IMR-90 (cell line): ENCODE measurements around the gene CELA3A. TPM values are rescaled to one million over a fixed set of nuclear protein-coding genes. Genes with fewer than 3 reads are reported as not detected.

Experiments
- ATAC-seq: fragments of 200-7000 bp; cut with Tn5 transposase; 2 replicates; pipeline ENCODE4 v1.9.1; 2020; ENCODE audit warnings: low read depth, mild to moderate bottlenecking, moderate library complexity
- BruUV-seq: library from RNA; stranded (reverse); fragments of 400-500 nt; replicated peaks from 2 replicates; lab custom pipeline; 2021; lab: Mats Ljungman, UMichigan
- CTCF ChIA-PET: fragments of 300-600 bp; formaldehyde crosslinking; extraction: SDS; loops from one replicate; lab custom pipeline; 2021; ENCODE audit warnings: antibody characterized with exemption; lab: Yijun Ruan, JAX
- POLR2A ChIA-PET: fragments of 300-600 bp; sonication (Branson Sonifier 250); formaldehyde crosslinking; loops from one replicate; lab custom pipeline; 2022; ENCODE audit warnings: antibody characterized with exemption; ENCODE audit not compliant: unreplicated experiment; lab: Charles Lee
- DNase-seq: peaks from one replicate; pipeline ENCODE4 v3.0.0; 2013
- H2AFZ ChIP-seq: replicated peaks from 2 replicates; pipeline ENCODE3; 2013; ENCODE audit warnings: low read length, mild to moderate bottlenecking; ENCODE audit not compliant: poor library complexity
- H2AK5ac ChIP-seq: 2 replicates; pipeline ENCODE4 v1.6.1; 2013; ENCODE audit warnings: low read depth, low read length, inconsistent platforms
- H2AK9ac ChIP-seq: replicated peaks from 2 replicates; pipeline ENCODE3; 2013; ENCODE audit warnings: mild to moderate bottlenecking, low read depth, low read length, moderate library complexity; ENCODE audit not compliant: poor library complexity
- H2BK120ac ChIP-seq: 2 replicates; pipeline ENCODE4 v1.6.1; 2013; ENCODE audit warnings: low read depth, low read length, inconsistent platforms
- H2BK15ac ChIP-seq: 3 replicates; pipeline ENCODE4 v1.6.1; 2013; ENCODE audit warnings: low read depth, low read length, inconsistent platforms
- H2BK20ac ChIP-seq: 2 replicates; pipeline ENCODE4 v1.6.1; 2013; ENCODE audit warnings: low read depth, mild to moderate bottlenecking, inconsistent platforms, low read length, moderate library complexity
- H2BK5ac ChIP-seq: 2 replicates; pipeline ENCODE4 v1.6.1; 2013; ENCODE audit warnings: mild to moderate bottlenecking, low read depth, low read length, inconsistent platforms; ENCODE audit not compliant: poor library complexity, severe bottlenecking
- H3K14ac ChIP-seq: replicated peaks from 2 replicates; pipeline ENCODE4 v1.6.1; 2013; ENCODE audit warnings: low read depth, low read length, inconsistent platforms
- H3K18ac ChIP-seq: 2 replicates; pipeline ENCODE4 v1.6.1; 2013; ENCODE audit warnings: low read depth, low read length, control low read depth
- H3K23ac ChIP-seq: 2 replicates; pipeline ENCODE4 v1.6.1; 2013; ENCODE audit warnings: low read depth, low read length, inconsistent platforms
- H3K27ac ChIP-seq: 2 replicates; pipeline ENCODE4 v1.5.1; 2013; ENCODE audit warnings: mild to moderate bottlenecking, control low read depth, low read length; ENCODE audit not compliant: insufficient read depth
- H3K27me3 ChIP-seq: 2 replicates; pipeline ENCODE4 v1.6.1; 2013; ENCODE audit warnings: low read length; ENCODE audit not compliant: control insufficient read depth, insufficient read depth
- H3K36me3 ChIP-seq: 2 replicates; pipeline ENCODE4 v1.6.1; 2013; ENCODE audit warnings: low read length, mixed read lengths; ENCODE audit not compliant: control insufficient read depth, insufficient read depth
- H3K4ac ChIP-seq: 2 replicates; pipeline ENCODE4 v1.6.1; 2013; ENCODE audit warnings: low read depth, low read length, inconsistent platforms
- H3K4me1 ChIP-seq: 2 replicates; pipeline ENCODE4 v1.6.1; 2013; ENCODE audit warnings: low read length, mixed read lengths; ENCODE audit not compliant: control insufficient read depth, insufficient read depth
- H3K4me2 ChIP-seq: 2 replicates; pipeline ENCODE4 v1.6.1; 2013; ENCODE audit warnings: low read depth, mild to moderate bottlenecking, control low read depth, low read length, moderate library complexity
- H3K4me3 ChIP-seq: 2 replicates; pipeline ENCODE4 v1.5.1; 2013; ENCODE audit warnings: low read depth, mild to moderate bottlenecking, control low read depth, low read length, moderate library complexity; ENCODE audit not compliant: insufficient read depth
- H3K56ac ChIP-seq: 2 replicates; pipeline ENCODE4 v1.6.1; 2013; ENCODE audit warnings: low read length, inconsistent platforms; ENCODE audit not compliant: insufficient read depth; ENCODE audit errors: extremely low read depth
- H3K79me1 ChIP-seq, 2 experiments: 2 replicates each; pipeline ENCODE4 v1.6.1; 2013; ENCODE audit warnings: low read length in 2 of 2, inconsistent platforms in 1 of 2, low read depth in 1 of 2
- H3K9ac ChIP-seq: 2 replicates; pipeline ENCODE4 v1.6.1; 2013; ENCODE audit warnings: low read depth, low read length, control low read depth
- H3K9me1 ChIP-seq: 2 replicates; pipeline ENCODE4 v1.6.1; 2013; ENCODE audit warnings: low read length, inconsistent platforms; ENCODE audit not compliant: insufficient read depth
- H3K9me3 ChIP-seq: 2 replicates; pipeline ENCODE4 v1.6.1; 2013; ENCODE audit warnings: low read length; ENCODE audit not compliant: control insufficient read depth, insufficient read depth
- H4K20me1 ChIP-seq: 2 replicates; pipeline ENCODE4 v1.6.1; 2013; ENCODE audit warnings: low read length, inconsistent platforms; ENCODE audit not compliant: insufficient read depth
- H4K5ac ChIP-seq: 2 replicates; pipeline ENCODE4 v1.6.1; 2013; ENCODE audit warnings: mild to moderate bottlenecking, low read depth, low read length, control low read depth
- H4K8ac ChIP-seq, 2 experiments: 2 replicates each; pipeline ENCODE4 v1.6.1; 2013; ENCODE audit warnings: low read depth in 2 of 2, low read length in 2 of 2, control low read depth in 1 of 2, inconsistent platforms in 1 of 2
- H4K91ac ChIP-seq: 2 replicates; pipeline ENCODE4 v1.6.1; 2013; ENCODE audit warnings: low read depth, low read length, inconsistent platforms; ENCODE audit not compliant: insufficient read depth
- BHLHE40 ChIP-seq: fragments of 150-350 bp; IDR thresholded peaks from 2 replicates; pipeline ENCODE4 v1.6.1; 2016; ENCODE audit warnings: mild to moderate bottlenecking, low read depth, low read length
- CEBPB ChIP-seq: IDR thresholded peaks from 2 replicates; pipeline ENCODE4 v1.6.1; 2012; ENCODE audit warnings: low read depth, low read length, improper control_type of control experiment
- CHD1 ChIP-seq: IDR thresholded peaks from 2 replicates; pipeline ENCODE4 v1.6.1; 2012; ENCODE audit warnings: low read depth, low read length, improper control_type of control experiment
- MAFK ChIP-seq: IDR thresholded peaks from 2 replicates; pipeline ENCODE4 v1.6.1; 2012; ENCODE audit warnings: low read depth, low read length, improper control_type of control experiment
- MXI1 ChIP-seq: IDR thresholded peaks from 2 replicates; pipeline ENCODE4 v1.6.1; 2012; ENCODE audit warnings: low read depth, mild to moderate bottlenecking, low read length, moderate library complexity, borderline replicate concordance
- NFE2L2 ChIP-seq: fragments of 150-350 bp; IDR thresholded peaks from 2 replicates; pipeline ENCODE4 v1.6.1; 2016; ENCODE audit warnings: low read depth, mild to moderate bottlenecking, low read length
- POLR2A ChIP-seq: IDR thresholded peaks from 2 replicates; pipeline ENCODE4 v1.6.1; 2012; ENCODE audit warnings: mild to moderate bottlenecking, low read depth, low read length
- SMC3 ChIP-seq: fragments of 150-350 bp; IDR thresholded peaks from 2 replicates; pipeline ENCODE4 v1.6.1; 2016; ENCODE audit warnings: low read depth, mild to moderate bottlenecking, antibody characterized with exemption, low read length, moderate library complexity
- WGBS, 2 experiments: methylation state at CpG; one replicate each; pipeline versions ENCODE4 v1.1.5 to v1.1.7; 2013; ENCODE audit warnings: missing lambda C conversion rate in 2 of 2; ENCODE audit not compliant: insufficient read length in 1 of 2; ENCODE audit errors: extremely low coverage in 2 of 2; 5-methylcytosine and 5-hydroxymethylcytosine counted together
- dilution Hi-C: fragments of 300-500 bp; cut with HindIII; formaldehyde crosslinking; loops from one replicate; pipeline ENCODE4 v1.14.3; 2018; ENCODE audit warnings: low sequenced_read_pairs; ENCODE audit not compliant: unreplicated experiment
- in situ Hi-C: fragments of 300-500 bp; cut with MboI; formaldehyde crosslinking; loops from 3 replicates; pipeline ENCODE4 v1.14.3; 2019; ENCODE audit warnings: low sequenced_read_pairs, inconsistent platforms, mixed read lengths
- intact Hi-C: fragments of 100-400 bp; cut with micrococcal nuclease; formaldehyde crosslinking; loops from 2 replicates; pipeline ENCODE4 v1.10.0; 2022
- polyA plus RNA-seq, 3 experiments: library from polyadenylated mRNA; depleted of rRNA; stranded (reverse); fragments of >200 nt; gene quantifications; 2 replicates each; pipeline ENCODE4 v1.2.3, GENCODE V29; 2012; ENCODE audit warnings: low replicate concordance in 1 of 3
- total RNA-seq: library from RNA; depleted of rRNA; stranded (reverse); fragments of >200 nt; gene quantifications from 2 replicates; pipeline ENCODE4 v1.2.3, GENCODE V29; 2012
- TF ChIP-seq, protein P1 (sequence below): fragments of 150-350 bp; IDR thresholded peaks from 2 replicates; pipeline ENCODE4 v1.6.1; 2017; ENCODE audit warnings: mild to moderate bottlenecking, antibody characterized with exemption, low read length, low read depth
- TF ChIP-seq, protein P2 (sequence below): conservative IDR thresholded peaks from 2 replicates; pipeline ENCODE4 v1.5.1; 2012; ENCODE audit warnings: mild to moderate bottlenecking, low read depth, low read length, improper control_type of control experiment

The CELA3A gene
- total and polyA plus RNA-seq, 2 of the 4 experiments (the other 2 are of a cell fraction) = not detected

DNA sequence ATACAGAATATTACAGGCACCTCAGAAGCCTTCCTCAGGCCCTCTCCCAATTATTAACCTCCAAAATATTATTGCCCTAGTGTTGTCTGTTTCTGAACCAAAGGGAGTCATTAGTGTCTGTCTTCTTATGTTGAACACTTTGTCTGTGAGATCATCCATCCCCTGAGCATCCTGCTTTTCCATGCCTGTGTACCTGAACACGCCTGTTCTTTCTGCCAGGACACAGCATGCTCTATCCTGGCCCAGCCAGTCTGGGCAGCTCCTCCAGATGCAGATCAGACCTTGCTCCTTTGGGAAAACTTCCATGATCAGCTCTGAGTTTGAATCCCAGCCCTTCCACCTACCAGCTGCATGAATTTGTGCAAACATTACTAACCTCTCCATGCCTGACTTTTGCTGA is 40.0 kb downstream of the CELA3A start:
- Histone ChIP-seq H3K36me3 (no peaks in the 10 kb centered on the region), H3K4me1 (peaks cover 9% of the 10 kb centered on the region), H3K4me2 (no peak overlapping the region), H4K20me1 (no peaks in the 10 kb centered on the region), H2BK20ac (no peak overlapping the region), H3K23ac (no peak overlapping the region), H3K56ac (no peak overlapping the region), H3K9ac (no peak overlapping the region), H3K27me3 (no peaks in the 10 kb centered on the region), H2BK15ac (no peak overlapping the region), H3K79me1 (no peaks in the 10 kb centered on the region), H2AK9ac (no peak overlapping the region), H3K9me1 (peaks cover 8% of the 10 kb centered on the region; the same call in 1 of the 2 replicates), H3K9me3 (no peaks in the 10 kb centered on the region; the same call in 1 of the 2 replicates), H3K18ac (no peak overlapping the region), H3K4me3 (no peak overlapping the region), H2BK5ac (no peak overlapping the region), H4K91ac (no peak overlapping the region), H3K14ac (no peak overlapping the region), H2AFZ (no peak overlapping the region), H4K5ac (no peak overlapping the region), H2AK5ac (no peak overlapping the region), H3K27ac (no peak overlapping the region), H2BK120ac (no peak overlapping the region), H3K4ac (no peak overlapping the region), H4K8ac (no peak overlapping the region)
- intact Hi-C loops = no loop called here
- dilution Hi-C loops = no loop called here
- no TSS peak for BruUV-seq
- DNase-seq (no peak), ATAC-seq (no peak)
- 91% methylated on average over 1 of the region's 1 CpG; no CpG with 5 or more reads in 1 of the 2 experiments for WGBS, 2 experiments
- in situ Hi-C loops = no loop called here
- CTCF ChIA-PET = no interaction called here
- POLR2A ChIA-PET = no interaction called here
- TF ChIP-seq POLR2A = no peak
- TF ChIP-seq CEBPB = no peak
- TF ChIP-seq MAFK = no peak
- TF ChIP-seq, protein P1, sequence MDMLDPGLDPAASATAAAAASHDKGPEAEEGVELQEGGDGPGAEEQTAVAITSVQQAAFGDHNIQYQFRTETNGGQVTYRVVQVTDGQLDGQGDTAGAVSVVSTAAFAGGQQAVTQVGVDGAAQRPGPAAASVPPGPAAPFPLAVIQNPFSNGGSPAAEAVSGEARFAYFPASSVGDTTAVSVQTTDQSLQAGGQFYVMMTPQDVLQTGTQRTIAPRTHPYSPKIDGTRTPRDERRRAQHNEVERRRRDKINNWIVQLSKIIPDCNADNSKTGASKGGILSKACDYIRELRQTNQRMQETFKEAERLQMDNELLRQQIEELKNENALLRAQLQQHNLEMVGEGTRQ = no peak
- TF ChIP-seq MXI1 = no peak
- no peak for TF ChIP-seq BHLHE40
- TF ChIP-seq CHD1 = no peak
- no peak for TF ChIP-seq SMC3
- TF ChIP-seq, protein P2, sequence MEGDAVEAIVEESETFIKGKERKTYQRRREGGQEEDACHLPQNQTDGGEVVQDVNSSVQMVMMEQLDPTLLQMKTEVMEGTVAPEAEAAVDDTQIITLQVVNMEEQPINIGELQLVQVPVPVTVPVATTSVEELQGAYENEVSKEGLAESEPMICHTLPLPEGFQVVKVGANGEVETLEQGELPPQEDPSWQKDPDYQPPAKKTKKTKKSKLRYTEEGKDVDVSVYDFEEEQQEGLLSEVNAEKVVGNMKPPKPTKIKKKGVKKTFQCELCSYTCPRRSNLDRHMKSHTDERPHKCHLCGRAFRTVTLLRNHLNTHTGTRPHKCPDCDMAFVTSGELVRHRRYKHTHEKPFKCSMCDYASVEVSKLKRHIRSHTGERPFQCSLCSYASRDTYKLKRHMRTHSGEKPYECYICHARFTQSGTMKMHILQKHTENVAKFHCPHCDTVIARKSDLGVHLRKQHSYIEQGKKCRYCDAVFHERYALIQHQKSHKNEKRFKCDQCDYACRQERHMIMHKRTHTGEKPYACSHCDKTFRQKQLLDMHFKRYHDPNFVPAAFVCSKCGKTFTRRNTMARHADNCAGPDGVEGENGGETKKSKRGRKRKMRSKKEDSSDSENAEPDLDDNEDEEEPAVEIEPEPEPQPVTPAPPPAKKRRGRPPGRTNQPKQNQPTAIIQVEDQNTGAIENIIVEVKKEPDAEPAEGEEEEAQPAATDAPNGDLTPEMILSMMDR = no peak
- TF ChIP-seq NFE2L2 = no peak
